Endothelial cell of hepatic sinusoid (primary cell): ENCODE measurements around the gene B3GNT2.
"Not testable (repeated sequence)": the region's sequence is repeated elsewhere in the genome, so short reads cannot be mapped to it uniquely, and the experiment has no call there.

ENCODE experiments used
- in situ Hi-C: cut with HindIII; loops from 2 replicates; pipeline ENCODE4 v1.10.0; 2017; ENCODE audit warnings: low sequenced_read_pairs

The B3GNT2 gene, protein sequence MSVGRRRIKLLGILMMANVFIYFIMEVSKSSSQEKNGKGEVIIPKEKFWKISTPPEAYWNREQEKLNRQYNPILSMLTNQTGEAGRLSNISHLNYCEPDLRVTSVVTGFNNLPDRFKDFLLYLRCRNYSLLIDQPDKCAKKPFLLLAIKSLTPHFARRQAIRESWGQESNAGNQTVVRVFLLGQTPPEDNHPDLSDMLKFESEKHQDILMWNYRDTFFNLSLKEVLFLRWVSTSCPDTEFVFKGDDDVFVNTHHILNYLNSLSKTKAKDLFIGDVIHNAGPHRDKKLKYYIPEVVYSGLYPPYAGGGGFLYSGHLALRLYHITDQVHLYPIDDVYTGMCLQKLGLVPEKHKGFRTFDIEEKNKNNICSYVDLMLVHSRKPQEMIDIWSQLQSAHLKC

DNA sequence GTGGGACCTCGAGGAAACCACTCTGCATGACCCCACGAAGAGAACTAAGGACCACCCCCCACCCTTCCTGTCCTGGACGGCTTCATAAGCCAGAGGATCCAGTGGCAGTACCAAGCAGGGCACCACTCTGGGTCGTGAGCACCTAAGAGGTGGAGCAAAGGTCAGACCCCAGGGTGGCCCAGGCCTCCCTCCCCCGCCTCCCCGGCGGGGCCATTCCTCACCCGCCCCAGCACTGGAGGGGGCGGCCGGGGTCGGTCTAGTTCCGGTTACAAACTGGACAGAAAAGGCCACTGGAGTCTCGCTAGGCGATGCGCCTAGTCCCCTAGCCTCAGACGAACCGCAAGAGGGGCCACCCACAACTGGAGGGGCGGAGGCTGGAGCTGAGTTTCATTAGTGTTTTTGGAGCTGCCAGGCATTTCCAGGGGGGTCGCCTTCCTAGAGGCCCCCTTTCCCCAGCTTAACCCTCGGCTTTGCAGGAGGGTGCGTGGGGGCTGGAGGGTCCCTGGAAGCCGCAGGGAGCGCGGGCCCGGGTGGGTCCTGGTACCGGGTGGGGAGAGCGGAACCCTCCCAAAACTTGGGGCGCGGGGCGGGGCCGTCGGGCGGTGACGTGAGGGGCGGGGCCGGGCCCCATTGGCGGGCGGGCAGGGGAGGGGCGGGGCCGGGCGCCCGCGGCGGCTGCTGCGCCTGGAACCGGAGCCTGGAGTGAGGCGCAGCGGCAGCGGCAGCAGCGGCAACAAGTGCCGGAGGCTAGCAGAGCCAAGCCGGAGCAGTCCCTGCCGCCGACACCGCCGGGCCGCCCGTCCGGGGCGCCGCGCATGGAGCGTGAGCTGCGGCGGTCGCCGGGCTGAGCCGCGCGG lies at the start of gene B3GNT2:
Gene B3GNT2 (plus strand): TSS at position 695 of the 857 bp plus-strand sequence. CDS start 26,106 bp downstream, outside the sequence.
- in situ Hi-C loops: no loop called here

DNA sequence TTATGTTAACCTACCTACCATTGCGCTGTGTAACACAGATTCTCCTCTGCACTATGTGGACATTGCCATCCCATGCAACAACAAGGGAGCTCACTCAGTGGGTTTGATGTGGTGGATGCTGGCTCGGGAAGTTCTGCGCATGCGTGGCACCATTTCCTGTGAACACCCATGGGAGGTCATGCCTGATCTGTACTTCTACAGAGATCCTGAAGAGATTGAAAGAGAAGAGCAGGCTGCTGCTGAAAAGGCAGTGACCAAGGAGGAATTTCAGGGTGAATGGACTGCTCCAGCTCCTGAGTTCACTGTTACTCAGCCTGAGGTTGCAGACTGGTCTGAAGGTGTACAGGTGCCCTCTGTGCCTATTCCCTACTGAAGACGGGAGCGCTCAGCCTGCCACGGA lies 49.1 kb upstream of the B3GNT2 start:
- in situ Hi-C loops: not testable (repeated sequence)

DNA sequence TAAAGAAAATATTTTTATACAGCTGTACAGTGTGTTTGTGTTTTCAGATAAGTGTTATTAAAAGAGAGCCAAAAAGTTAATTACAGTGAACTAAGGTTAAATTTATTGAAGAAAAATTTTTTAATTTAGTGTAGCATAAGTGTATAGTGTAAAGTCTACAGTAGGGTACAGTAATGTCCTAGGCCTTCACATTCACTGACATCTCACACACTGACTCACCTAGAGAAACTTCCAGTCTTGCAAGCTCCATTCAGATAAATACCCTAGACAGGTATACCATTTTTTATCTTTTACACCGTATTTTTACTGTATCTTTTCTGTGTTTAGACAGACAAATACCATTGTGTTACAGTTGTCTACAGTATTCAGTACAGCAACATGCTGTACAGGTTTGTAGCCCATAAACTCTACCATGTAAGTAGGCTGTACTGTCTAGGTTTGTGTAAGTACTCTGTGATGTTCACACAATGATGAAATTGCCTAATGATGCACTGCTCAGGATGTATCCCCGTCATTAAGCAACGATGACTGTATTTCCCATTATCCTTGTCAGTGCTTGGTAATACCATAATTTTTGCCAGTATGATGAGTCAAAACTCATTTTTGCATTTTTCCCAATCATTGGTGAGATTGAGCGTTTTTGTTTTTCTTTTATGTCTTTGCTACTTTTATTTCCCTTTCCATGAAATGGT lies 48.2 kb upstream of the B3GNT2 start:
- in situ Hi-C loops: no loop called here

DNA sequence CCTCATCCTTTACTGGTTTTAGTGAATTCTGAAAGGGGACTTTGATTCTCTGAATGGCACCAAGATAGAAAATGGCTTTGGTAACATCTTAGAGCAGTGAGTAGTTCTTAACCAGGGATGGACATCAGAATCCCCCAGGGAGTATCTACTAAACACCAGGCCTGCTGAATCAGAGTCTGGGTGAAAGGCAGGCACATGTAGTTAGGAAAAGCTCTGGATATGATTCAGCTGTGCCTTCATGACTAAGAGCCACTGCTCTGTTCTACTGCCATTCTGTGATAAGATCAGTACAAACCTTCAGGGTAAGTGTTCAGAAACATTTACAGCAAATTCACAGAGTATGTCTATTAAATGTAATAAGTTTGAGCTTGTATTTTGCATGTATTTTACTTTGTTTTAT lies 46.2 kb upstream of the B3GNT2 start:
- in situ Hi-C loops: no loop called here

DNA sequence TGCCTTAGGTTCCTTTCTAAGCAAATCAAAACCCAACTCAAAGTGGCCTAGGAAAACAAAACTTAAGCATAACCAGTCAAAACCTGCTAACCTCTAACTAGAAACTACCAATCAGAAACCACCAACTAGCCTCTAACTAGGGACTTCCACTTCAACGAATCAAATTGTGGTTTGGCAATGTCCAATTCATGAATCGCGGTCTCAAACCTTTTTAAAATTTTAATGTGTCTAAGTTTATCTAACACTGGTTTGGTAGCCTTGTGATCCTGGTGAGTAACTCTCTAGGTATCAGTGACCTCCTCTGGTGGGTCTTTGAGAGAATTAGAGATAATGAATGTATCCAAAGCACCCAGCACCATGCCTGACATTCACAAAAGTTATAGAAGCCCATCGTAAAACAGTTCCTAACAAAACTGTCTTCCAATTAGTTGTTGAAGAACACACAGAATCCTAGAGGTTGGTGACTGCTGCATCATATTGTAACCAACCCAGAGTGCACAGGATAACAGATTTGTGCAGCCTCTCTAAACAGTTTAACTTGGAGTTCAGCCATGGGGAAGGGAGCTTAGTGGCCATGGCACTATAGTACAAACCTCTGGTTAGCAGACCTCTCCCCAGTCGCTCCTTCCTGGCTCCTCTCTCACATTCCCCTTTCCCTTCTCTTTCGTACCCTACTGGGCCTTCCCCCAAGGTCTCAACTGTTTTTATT lies 45.2 kb upstream of the B3GNT2 start:
- in situ Hi-C loops: no loop called here

DNA sequence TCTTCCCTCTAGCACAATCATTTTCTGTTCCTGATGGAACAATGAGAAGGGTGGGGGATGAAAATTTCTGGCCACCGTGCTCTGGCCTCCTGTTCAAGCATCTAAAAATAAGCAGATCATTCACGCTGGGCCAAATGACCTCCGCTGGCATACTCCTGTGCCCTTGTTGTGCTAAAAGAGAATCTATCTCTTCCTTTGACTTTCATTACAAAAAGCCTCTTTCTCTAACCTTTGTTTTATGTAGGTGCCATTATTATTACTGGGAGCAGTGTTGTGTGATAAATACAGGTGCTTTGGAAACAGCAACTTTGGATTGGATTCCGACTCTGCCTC lies 44.6 kb upstream of the B3GNT2 start:
- in situ Hi-C loops: no loop called here

DNA sequence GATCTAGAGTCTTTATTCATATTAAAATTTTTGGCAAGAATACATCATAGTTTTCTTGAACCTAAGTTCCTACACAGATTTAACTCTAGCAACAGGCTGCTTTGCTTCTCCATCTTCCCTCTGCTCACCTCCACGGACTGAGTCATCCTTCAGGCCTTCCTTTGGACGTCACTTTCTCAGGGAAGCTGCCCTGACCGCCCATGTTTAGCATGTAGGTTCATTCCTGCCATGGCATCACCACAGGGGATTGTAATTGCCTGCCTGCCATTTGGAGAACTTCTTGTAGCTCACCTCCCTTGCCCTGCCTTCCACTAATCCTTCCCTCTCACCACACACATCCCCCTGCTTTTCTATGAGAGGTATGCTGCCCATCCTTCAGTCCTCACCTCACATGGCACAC lies 43.9 kb upstream of the B3GNT2 start:
- in situ Hi-C loops: no loop called here

DNA sequence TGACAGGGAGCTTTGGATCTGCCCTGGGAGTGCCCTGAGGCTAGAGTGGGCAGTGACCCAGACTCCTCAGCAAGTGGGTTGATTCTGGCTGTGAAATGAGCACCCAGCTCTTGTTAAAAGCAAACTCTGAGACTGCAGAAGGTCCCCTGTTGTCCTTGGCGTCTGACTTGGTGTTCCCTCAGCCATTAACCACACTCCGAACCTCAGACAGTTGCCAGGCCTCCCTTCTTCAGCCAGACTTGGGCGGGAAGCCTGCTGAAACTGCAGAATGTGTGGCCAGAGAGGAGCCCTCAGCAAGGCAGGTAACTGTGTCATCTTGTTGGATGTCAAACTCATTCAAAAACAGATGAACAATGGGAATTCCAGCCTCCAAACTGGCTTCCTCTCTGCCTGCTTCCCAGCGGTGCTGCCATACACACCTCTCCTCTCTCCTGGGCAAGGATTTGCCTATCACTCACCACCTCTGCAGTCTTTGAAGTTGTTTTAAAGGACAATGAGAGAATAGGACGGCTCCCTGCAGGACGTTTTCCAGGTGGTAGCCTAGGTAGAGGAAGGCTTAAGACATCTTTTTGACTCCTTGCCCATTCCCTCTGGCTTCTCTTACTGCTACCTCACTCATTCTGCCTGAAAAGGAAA lies 38.9 kb upstream of the B3GNT2 start:
- in situ Hi-C loops: loop anchor here (5.0 kb wide), 1 partner anchor 75 kb away; no protein-coding TSS in a partner anchor

DNA sequence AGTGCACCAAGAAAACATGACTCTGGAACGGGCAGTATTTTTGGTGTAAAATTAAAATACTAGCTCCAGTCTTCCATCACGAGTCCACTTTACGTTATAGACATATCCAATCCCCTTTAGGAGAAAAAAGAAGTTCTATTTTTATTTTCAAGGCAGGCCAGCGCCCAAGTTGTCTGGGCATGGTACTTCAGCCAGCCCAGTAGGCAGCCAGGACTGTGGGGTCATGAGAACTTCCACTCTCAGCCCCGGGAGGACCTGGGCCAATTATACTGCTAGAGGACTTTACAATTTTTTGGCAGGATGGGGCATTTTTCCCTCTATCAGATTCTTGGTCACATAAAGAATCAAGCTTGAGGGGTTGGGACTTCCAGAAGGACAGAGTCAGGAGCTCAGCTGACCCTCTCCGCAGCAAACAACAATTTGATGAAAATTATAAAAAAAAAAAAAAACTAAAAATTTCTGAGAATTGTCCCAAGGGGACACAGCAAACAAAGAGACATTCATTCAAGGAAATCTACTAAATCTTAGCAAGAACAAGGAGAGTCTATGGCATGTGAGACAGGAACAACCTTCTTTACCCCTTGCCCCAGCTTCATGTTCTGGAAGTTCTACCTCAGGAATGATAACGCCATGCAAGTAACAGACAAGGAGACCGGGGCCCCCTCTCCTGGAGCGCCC lies 37.3 kb upstream of the B3GNT2 start:
- in situ Hi-C loops: loop anchor here (5.0 kb wide), 1 partner anchor 74 kb away; no protein-coding TSS in a partner anchor

DNA sequence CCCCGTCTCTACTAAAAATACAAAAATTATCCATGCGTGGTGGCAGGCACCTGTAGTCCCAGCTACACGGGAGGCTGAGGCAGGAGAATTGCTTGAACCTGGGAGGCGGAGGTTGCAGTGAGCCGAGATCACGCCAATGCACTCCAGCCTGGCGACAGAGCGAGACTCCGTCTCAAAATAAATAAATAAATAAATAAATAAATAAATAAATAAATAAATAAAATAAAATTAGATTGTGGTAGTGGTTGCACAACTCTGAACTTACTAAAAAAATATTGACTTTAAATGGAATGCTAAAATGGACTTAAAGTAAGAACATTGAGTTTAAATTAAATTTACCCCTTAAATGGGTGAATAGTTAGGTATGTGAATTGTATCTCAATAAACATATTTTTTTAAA lies 35.2 kb upstream of the B3GNT2 start:
- in situ Hi-C loops: not testable (repeated sequence)

DNA sequence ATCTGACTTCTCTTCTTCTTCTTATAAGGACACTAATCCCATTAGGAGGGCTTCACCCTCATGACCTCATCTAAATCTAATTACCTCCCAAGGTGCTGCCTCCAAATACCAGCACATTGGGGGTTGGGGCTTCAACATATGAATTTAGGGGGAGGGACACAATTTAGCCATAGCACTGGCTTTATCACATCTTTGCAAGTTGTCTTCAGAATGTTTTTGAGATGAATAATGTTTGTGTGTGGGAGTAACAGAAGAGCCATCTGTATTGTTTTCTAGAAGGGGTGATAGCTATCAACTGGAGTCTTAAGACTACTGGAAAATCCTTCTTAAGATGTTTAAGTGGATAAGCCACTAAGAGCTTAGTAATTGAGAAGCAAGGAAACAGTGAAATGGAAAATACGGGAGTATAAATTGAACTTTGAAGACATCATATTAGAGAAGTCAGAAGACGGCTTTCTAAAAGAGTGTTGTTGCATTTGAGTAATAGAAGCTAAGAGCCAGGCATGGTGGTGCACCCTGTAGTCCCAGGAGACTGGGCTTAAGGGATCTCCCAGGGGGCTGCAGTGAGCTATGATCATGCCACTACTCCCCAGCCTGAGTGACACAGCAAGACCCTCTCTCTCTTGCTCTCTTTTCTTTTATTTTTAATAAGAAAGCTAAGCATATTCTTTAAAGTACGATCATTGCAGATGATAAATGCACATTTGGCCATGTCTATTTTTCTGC lies 32.6 kb upstream of the B3GNT2 start:
- in situ Hi-C loops: no loop called here

DNA sequence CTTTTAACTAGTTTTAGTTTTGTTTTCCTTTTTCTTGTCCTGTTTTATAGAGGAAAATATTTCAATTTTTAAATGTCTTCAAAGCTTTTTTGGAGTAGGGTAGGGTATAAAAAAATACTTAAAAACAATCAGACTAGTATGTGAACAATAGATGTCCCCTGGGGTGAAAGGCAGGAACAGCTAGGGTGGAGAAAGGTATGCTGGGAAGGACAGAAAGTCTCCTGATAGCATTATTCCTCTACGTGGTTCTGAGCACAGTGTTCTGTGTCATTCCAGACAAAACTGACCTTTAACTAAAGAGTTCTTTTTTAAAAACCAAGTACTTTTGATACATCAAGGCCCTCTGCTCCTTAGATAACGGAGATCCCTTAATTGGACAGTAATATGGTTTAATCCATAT lies 32.1 kb upstream of the B3GNT2 start:
- in situ Hi-C loops: no loop called here

DNA sequence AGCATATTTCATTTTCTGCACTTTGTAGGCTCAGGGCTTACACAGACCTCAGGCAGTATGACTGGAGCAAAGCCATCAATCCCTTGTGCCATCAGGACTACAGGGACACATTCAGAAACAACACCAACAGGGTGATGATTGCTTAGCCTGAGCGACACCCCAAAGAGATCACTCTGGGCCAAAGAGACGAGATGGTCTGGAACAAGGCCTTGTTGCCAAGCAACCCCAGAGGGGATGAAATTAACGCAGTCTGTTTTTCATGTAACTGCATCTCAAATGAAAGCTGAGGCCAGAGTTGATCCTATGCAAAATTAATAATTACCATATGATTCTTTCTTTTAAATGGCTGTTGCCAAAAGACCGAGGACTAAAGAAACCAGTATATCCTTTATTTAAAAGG lies 20.2 kb upstream of the B3GNT2 start:
- in situ Hi-C loops: no loop called here

DNA sequence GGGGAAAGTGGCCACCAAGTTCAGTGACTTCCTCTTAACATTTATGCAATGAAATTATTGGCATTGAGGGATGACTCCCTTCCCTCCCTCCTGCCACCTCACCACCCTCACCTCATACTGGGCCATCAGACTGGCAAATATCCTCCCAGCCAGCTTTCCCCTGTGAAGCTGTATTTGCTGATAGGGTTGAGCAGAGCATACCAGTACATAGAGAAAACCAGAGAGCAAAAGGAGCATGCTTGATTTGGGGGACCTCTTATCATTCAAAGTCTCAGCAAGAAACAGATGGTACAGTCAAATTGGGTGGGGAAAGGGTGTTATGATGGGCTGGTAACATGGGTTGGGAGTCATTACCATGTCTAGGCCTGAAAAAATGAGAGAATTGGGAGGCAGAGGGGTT lies 19.1 kb upstream of the B3GNT2 start:
- in situ Hi-C loops: no loop called here

DNA sequence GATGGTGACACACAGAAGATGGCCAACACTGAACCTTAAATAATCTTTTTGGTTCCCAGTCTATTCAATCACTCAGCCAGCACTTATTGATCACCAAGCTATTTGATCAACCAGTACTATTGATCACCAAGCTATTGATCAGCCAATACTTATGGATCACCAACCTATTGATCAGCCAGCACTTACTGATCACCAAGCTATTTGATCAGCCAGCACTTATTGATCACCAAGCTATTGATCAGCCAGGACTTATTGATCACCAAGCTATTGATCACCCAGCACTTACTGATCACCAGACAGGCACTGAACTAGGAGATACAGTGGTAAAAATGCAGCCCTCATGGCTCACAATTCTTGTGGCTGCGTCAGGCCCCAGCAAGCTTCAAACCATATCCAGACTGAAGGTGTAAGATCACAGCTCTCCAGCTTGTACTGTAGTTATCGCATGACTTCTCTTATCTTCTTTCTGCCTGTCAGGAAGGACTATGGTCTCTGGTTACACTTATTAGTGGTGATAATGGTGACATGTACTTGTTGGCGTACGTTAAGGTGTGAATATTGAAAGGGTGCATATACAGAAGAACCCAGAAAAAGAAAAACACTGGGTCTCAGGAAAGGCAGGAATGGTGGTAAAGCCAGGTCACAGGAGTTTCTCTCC lies 18.4 kb upstream of the B3GNT2 start:
- in situ Hi-C loops: no loop called here

DNA sequence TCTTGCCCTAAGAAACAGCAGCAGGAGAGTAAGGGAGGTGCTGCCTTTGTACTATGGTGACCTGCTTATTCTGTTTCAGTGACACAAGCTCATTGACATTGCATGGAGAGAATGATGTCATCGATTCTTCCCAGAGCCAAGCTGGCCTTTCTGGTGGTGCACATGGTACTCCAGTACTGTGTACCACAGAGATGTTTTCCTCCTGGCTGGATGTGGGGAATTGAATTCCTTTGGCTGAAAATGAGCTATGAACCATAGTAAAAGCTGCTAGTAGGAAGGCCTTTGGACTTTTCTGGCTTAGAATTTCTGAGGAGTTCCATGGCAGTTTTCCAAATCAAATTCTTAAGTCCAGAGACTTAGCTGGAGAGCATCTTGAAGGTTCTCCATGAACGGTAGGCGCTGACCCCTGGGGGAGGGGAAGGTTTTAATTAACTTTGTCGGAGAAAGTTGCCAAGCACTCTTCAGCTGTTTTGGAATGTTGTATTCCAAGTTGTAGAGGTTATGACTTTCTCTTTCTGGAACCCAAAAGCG lies 17.1 kb upstream of the B3GNT2 start:
- in situ Hi-C loops: no loop called here

DNA sequence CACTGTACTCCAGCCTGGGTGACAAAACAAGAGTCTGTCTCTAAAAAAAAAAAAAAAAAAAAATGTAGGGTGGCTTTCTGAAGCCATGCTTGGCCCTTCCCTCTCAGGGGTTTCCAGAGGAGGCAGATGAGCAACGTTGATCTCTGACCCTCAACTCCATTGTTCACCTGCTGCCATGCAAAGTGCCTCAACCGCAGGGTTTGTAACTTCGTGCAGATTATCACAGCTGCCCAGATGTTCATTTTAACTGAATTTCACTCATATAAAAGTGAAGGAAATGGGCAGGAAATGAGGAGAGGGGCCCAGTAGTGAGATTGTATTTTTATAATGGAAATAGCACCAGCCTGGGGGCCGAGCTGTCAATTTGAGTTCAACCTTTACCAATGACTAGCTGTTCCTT lies 14.9 kb upstream of the B3GNT2 start:
- in situ Hi-C loops: no loop called here

DNA sequence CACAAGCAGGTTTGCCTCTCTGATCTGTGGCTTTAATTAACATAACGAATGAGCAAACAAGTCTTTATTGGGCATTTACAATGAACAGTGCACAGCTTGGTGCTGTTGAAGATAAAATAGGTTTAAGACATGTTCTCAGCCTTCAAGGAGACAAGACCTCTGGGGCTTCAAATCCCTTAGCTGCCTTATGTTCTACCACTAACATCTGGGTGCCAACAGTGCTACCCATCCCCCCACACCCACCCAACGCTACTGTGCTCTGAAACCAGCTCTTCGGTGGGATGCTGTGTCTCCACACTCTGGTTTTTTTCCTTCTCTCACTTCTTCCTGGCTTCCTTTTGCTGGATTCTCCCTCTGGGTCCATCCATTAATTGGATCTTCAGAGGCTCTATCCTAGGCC lies 14.1 kb upstream of the B3GNT2 start:
- in situ Hi-C loops: no loop called here
